T-helper 17 cell (primary cell): ENCODE results near the gene CXCL9. TPM values are rescaled to one million over a fixed set of nuclear protein-coding genes. Genes with fewer than 3 reads are reported as not detected.

Experiments used
- ATAC-seq: fragments of 150-1000 bp; cut with Tn5 transposase; 2 replicates; pipeline ENCODE4 v1.10.0; 2021; ENCODE audit warnings: mild to moderate bottlenecking, moderate library complexity
- DNase-seq, 3 donors: peaks; one replicate each; pipeline versions ENCODE4 v3.0.0 to v3.0.0-alpha.2; 2020 to 2021
- H3K9me3 ChIP-seq: one replicate; pipeline ENCODE4 v1.7.0; 2013; ENCODE audit warnings: low read length, mild to moderate bottlenecking; ENCODE audit not compliant: control insufficient read depth, poor library complexity, severe bottlenecking
- H3K27ac Mint-ChIP-seq: one replicate; pipeline ENCODE4 v1.8.0; 2022; ENCODE audit warnings: mild to moderate bottlenecking, moderate library complexity, mixed read lengths
- H3K27me3 Mint-ChIP-seq: one replicate; pipeline ENCODE4 v1.8.0; 2022; ENCODE audit warnings: mixed read lengths
- H3K36me3 Mint-ChIP-seq: one replicate; pipeline ENCODE4 v1.8.0; 2022; ENCODE audit warnings: low read depth, mixed read lengths
- H3K4me1 Mint-ChIP-seq: one replicate; pipeline ENCODE4 v1.8.0; 2022; ENCODE audit warnings: mild to moderate bottlenecking, mixed read lengths
- H3K4me3 Mint-ChIP-seq: one replicate; pipeline ENCODE4 v1.8.0; 2022; ENCODE audit warnings: mild to moderate bottlenecking, moderate library complexity, mixed read lengths
- total RNA-seq, 4 donors: library from RNA in 2 of 4; stranded (reverse) in 2 of 4; gene quantifications; one replicate each; pipeline ENCODE4 v1.2.3 and lab custom pipeline; 2022 to 2026

Gene CXCL9
- total RNA-seq, 2 donors from 2014 or later, result not detected

DNA sequence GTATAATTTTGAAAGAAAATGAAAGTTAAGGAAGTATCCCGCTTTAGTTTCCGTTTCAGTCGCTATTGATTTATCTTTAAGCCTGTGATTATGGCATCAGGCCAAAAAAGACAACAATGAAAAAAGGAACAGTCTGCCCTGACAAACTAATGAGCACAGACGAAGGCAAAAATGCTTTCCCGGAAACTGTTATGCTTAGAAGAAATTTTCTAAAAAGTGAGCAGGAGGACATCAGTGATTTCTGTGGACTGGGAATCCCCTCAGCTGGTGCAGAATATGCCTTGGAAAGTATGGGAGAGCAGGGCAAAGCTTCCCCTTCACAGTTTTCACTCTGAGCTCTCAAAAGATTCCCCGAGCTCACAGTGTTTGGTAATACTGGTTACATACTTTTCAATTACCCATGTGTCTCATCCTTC lies 21.0 kb upstream of the CXCL9 start:
- H3K4me1 Mint-ChIP-seq, result peaks cover 16% of the 10 kb centered on the region
- peak overlapping the region; percentile 56 for H3K4me3 Mint-ChIP-seq
- peaks cover 7% of the 10 kb centered on the region for H3K36me3 Mint-ChIP-seq
- H3K27me3 Mint-ChIP-seq, result peaks cover 6% of the 10 kb centered on the region
- no peak for DNase-seq
- no peak overlapping the region for H3K27ac Mint-ChIP-seq
- no peak for ATAC-seq
- no peaks in the 10 kb centered on the region for H3K9me3 ChIP-seq

DNA sequence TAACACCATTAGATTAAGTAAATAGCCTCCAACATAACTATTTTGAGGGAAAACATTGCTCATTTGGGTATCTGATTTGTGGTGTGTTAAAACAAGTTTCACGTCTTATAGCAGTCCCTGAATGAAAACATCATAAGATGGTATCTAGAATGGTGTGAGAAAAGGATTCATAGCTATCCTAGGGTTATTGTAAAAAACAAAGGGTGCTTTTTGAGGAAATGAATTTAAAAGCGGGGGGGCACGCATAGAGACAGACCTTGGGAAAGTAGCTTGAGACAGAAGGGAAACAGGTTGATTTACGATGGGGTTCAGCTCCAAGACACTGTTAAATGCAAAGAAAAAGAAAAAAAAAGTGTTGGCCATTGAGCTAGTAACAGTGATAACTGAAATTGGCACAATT lies 16.8 kb upstream of the CXCL9 start:
- DNase-seq (no peak), ATAC-seq (no peak)

DNA sequence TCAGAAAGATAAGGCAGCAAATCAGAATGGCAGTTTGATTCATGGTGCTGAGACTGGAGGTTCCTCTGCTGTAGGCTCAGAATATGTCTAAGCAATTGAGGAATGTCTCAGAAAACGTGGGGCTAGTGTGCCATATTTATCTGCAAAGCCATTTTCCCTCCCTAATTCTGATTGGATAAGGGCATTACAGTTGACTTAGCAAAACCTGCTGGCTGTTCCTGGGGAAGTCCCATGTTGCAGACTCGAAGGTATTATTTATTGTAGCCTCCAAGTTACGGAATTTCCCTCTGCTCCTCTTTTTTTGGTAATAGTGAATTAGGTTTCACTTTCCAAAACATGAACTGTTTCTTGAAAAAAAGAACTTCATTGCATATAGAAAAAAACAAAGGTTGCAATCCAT lies 16.1 kb upstream of the CXCL9 start, which contains the start of gene CXCL10:
CXCL10 (minus strand) TSS at position 109 of the 400 bp plus-strand sequence; CDS start at position 43, 66 bp downstream.
- Mint-ChIP-seq H3K4me3 (peak within 1 kb of the TSS; percentile 25), H3K36me3 (peaks cover 2% of the 10 kb centered on the region), H3K27me3 (no peaks in the 10 kb centered on the region), H3K27ac (peak within 1 kb of the TSS; percentile 86), H3K4me1 (peaks cover 19% of the 10 kb centered on the region)
- DNase-seq, result no peak
- no peaks in the 10 kb centered on the region for H3K9me3 ChIP-seq
- peak; percentile 78 for ATAC-seq

More for the DNA sequence above, 16.8 kb upstream of the CXCL9 start:
- H3K9me3 ChIP-seq, result no peaks in the 10 kb centered on the region
- Mint-ChIP-seq H3K36me3 (peaks cover 2% of the 10 kb centered on the region), H3K4me3 (peak overlapping the region; percentile 25), H3K4me1 (peaks cover 23% of the 10 kb centered on the region), H3K27ac (peak overlapping the region; percentile 86), H3K27me3 (no peaks in the 10 kb centered on the region)

DNA sequence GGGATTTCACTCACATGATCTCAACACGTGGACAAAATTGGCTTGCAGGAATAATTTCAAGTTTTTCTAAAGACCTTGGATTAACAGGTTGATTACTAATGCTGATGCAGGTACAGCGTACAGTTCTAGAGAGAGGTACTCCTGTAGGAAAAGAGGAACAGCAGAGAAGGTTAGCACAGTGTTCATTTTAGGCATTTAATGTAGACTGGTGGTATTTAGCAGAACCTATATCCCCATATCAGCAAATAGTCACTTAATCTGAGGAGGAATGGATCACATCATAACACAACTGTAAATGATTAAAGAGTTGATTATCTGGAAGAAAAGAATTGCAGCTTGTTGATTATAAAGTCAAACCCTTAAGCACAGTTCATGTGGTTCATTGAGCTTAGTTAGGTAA lies 15.4 kb upstream of the CXCL9 start:
- Mint-ChIP-seq H3K27me3 (no peaks in the 10 kb centered on the region), H3K36me3 (peaks cover 2% of the 10 kb centered on the region)

DNA sequence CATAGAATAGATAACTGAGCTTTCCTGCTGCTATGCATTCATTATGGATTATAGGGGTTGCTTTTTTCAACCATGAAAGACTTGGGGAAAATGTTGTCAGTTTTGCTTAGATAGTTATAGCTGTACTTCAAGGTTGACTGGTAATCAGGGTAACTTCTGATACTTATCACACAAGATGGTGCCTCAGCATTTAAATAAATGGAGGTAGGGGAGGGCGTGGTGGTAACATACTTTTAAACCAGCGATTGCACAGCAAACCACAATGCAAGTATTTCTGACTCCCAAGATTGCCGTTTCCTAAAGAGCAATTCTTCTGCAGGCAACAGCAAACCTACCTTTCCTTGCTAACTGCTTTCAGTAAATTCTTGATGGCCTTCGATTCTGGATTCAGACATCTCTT lies 14.7 kb upstream of the CXCL9 start:
- H3K36me3 Mint-ChIP-seq, result peaks cover 2% of the 10 kb centered on the region
- H3K4me1 Mint-ChIP-seq, result peaks cover 17% of the 10 kb centered on the region
- ATAC-seq (no peak), DNase-seq (no peak)
- peak overlapping the region; percentile 29 for H3K27ac Mint-ChIP-seq
- H3K9me3 ChIP-seq, result no peaks in the 10 kb centered on the region
- H3K4me3 Mint-ChIP-seq, result no peak overlapping the region
- no peaks in the 10 kb centered on the region for H3K27me3 Mint-ChIP-seq

More for the DNA sequence above, 15.4 kb upstream of the CXCL9 start:
- no peaks in the 10 kb centered on the region for H3K9me3 ChIP-seq
- Mint-ChIP-seq H3K27ac (no peak overlapping the region), H3K4me3 (no peak overlapping the region), H3K4me1 (peaks cover 17% of the 10 kb centered on the region)
- no peak for ATAC-seq
- no peak for DNase-seq

DNA sequence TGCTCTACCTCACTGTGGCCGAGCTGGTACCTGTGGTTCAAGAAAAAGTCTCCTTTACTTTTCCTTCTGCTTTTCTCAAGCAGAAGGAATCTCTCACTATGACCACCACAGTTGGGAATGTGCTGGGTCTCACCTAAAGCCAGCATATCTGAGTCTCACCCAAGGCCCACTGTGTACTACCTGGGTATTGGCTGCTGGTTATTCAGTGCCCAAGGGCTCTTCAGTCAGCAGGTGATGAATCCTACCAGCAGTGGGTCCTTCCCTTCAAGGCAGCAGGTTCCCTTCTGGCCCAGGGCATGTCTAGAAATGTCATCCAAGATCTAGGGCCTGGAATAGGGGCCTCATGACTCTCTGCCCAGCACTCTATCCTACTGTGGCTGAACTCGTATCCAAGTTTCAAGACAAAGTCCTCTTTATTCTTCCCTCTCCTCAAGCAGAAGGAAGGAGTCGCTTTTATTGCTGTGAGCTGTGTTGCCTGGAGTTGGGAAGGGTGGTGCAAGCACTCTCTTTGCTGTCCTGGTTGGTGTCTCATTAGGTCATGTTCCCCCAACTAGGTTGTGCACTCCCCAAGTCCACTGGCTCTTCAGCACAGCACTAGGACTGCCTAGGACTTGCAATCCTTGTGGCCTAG lies 9.9 kb upstream of the CXCL9 start:
- H3K4me1 Mint-ChIP-seq, result peaks cover 8% of the 10 kb centered on the region
- no peaks in the 10 kb centered on the region for H3K9me3 ChIP-seq
- H3K4me3 Mint-ChIP-seq, result no peak overlapping the region
- no peak overlapping the region for H3K27ac Mint-ChIP-seq
- no peak for ATAC-seq
- no peak for DNase-seq
- peaks cover 15% of the 10 kb centered on the region for H3K27me3 Mint-ChIP-seq
- H3K36me3 Mint-ChIP-seq, result no peaks in the 10 kb centered on the region

DNA sequence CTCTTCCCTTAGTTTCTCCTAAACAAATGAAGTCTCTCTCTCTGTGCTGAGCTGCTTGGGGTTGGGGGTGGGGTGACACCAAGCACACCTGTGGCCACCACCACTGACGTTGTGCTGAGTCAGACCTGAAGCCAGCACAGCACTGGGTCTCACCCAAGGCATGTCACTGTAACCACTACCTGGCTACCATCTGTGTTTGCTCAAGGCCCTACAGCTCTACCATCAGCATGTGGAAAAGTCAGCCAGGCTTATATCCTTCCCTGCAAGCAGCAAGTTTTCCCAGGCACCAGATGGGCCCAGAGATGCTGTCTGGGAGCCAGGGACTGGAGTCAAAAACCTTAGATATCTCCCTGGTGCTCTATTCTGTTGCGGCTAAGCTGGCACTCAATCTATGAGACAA lies 9.1 kb upstream of the CXCL9 start:
- Mint-ChIP-seq H3K27me3 (peaks cover 23% of the 10 kb centered on the region), H3K4me3 (no peak overlapping the region), H3K36me3 (no peaks in the 10 kb centered on the region), H3K27ac (no peak overlapping the region), H3K4me1 (peaks cover 5% of the 10 kb centered on the region)
- no peak for ATAC-seq
- H3K9me3 ChIP-seq, result no peaks in the 10 kb centered on the region
- no peak for DNase-seq

DNA sequence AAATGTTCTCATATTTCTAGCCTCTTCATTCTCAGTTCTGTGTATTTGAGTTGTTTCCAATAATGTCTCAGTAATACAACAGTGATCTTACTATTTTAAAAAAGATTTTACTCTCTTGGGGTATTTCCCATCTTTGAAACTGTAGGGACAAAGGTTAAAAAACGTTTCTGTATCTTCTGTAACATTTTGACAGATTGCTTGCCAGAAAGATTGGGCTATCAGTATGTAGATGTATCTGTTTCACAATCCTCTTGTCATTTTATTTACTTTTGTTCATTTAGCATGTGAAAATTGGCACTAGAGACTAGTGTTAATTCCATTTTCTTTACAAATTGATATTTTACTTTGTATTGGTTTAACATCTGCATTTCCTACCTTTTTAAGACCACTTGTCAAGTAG lies 6.2 kb upstream of the CXCL9 start:
- no peak overlapping the region for H3K4me3 Mint-ChIP-seq
- H3K36me3 Mint-ChIP-seq, result no peaks in the 10 kb centered on the region
- DNase-seq, result no peak
- H3K9me3 ChIP-seq, result no peaks in the 10 kb centered on the region
- H3K27ac Mint-ChIP-seq, result no peak overlapping the region
- no peak for ATAC-seq
- H3K27me3 Mint-ChIP-seq, result peaks cover 43% of the 10 kb centered on the region
- H3K4me1 Mint-ChIP-seq, result peaks cover 4% of the 10 kb centered on the region

DNA sequence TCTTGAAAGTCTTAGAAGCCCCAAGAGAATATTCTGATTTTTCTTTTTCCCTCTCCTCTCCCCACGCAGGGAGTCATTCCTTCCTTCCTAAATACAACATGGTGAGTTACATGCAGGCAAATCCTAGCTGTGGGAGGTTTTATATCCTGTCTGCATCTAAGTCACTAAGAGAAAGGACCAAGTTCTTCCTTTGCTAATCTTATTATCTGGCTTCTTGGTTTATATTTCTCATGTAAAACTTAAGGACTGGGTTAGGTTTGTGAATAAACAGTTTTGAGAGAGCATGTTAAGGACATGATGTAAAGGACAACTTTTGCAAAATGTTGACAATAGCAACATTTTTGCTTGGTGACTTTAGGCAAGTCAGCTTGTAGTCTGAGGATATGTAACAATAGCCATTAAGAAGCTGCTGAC lies 5.1 kb upstream of the CXCL9 start:
- H3K4me3 Mint-ChIP-seq, result no peak overlapping the region
- peaks cover 50% of the 10 kb centered on the region for H3K27me3 Mint-ChIP-seq
- ATAC-seq (no peak), DNase-seq (no peak)
- H3K27ac Mint-ChIP-seq, result no peak overlapping the region
- peaks cover 4% of the 10 kb centered on the region for H3K4me1 Mint-ChIP-seq
- H3K36me3 Mint-ChIP-seq, result no peaks in the 10 kb centered on the region
- H3K9me3 ChIP-seq, result no peaks in the 10 kb centered on the region

DNA sequence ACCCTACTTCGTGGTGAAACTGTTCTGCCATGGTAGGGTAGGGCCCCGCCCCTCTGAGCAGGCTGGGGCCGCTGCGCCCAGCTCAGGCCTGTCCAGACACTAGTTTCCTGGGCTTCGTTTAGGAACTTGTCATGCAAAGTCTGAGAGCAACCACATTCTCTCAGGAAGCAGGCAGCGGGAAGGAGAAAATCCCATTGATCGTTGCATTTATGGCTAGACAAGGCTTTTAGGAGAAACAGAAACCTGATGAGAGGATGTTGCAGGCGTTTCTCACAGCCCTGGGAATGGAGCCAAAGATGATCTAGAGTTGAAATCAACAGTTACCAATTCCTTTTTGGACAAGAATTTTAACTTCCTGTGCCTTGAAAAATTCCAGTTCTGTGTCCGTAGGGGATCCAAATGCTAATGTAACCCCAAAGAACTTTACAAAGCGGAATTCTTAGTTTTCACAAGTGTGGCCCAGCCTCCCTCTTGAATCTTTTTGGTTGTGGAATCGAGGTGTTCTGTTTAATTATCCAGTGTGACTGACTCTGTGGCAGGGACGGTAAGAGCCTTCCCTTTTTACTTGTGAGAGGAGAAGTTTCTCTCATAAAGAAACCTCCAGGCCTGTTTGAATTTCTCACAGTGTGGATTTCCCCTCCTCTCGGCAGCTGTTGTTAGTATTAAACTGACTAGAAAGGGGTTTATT lies 4.5 kb upstream of the CXCL9 start:
- peaks cover 50% of the 10 kb centered on the region for H3K27me3 Mint-ChIP-seq
- H3K27ac Mint-ChIP-seq, result no peak overlapping the region
- no peaks in the 10 kb centered on the region for H3K9me3 ChIP-seq
- no peak for ATAC-seq
- H3K4me3 Mint-ChIP-seq, result no peak overlapping the region
- no peak for DNase-seq
- H3K4me1 Mint-ChIP-seq, result peaks cover 4% of the 10 kb centered on the region
- no peaks in the 10 kb centered on the region for H3K36me3 Mint-ChIP-seq

DNA sequence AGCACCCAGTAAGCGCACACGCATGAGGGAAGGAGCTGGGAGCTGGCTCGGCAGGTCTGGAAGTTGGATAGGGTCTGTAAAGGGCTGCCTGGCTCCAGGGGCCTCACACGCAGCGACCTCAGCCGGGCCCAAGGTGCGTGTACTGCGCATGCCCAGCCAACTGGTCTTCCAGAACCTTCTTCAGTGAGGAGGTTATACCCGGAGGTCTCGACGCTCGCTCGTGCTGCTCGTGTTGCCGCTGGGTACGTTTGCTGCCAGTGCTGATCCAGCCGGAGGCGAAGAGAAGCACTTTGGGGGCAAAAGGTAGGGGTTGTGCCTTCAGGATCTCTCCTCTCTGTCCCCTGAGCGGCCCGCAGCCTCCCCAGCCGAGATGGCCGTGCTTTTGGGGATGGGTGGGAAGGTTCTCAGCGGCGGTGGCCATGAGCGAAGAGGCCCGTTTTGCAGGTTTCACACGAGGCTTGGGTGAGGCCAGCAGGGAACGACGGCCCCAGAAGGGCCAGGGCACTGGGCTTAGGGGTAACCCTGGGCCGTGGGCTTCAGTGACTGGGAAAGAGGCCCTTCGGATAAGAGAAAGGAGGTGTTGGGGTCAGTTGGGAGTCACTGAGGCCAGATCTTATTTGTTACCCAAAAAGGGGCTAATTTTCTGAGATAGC lies 3.8 kb upstream of the CXCL9 start:
- Mint-ChIP-seq H3K4me3 (no peak overlapping the region), H3K27ac (no peak overlapping the region), H3K4me1 (peaks cover 4% of the 10 kb centered on the region), H3K36me3 (no peaks in the 10 kb centered on the region), H3K27me3 (peaks cover 52% of the 10 kb centered on the region)
- H3K9me3 ChIP-seq, result no peaks in the 10 kb centered on the region
- no peak for DNase-seq
- no peak for ATAC-seq

DNA sequence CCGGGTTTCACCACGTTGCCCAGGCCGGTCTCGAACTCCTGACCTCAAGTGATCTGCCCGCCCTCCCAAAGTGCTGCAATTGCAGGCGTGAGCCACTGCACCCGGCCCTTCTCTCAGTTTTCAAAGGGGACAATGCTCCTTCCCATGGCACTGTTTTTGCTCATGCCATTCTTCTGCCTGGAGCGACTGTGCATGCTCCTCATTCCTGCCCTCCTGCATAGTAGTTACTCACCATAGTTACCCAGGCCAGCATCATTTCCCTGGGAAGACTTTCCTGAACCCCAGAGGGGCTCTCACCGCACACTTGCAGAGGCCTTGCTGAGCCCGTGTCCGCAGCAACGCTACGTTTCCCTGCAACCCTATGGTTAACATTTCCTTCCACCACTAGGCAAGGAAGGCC lies 3.3 kb upstream of the CXCL9 start:
- peaks cover 58% of the 10 kb centered on the region for H3K27me3 Mint-ChIP-seq
- H3K4me1 Mint-ChIP-seq, result peaks cover 4% of the 10 kb centered on the region
- no peak overlapping the region for H3K27ac Mint-ChIP-seq
- DNase-seq (no peak), ATAC-seq (no peak)
- H3K36me3 Mint-ChIP-seq, result no peaks in the 10 kb centered on the region
- H3K9me3 ChIP-seq, result no peaks in the 10 kb centered on the region
- no peak overlapping the region for H3K4me3 Mint-ChIP-seq

DNA sequence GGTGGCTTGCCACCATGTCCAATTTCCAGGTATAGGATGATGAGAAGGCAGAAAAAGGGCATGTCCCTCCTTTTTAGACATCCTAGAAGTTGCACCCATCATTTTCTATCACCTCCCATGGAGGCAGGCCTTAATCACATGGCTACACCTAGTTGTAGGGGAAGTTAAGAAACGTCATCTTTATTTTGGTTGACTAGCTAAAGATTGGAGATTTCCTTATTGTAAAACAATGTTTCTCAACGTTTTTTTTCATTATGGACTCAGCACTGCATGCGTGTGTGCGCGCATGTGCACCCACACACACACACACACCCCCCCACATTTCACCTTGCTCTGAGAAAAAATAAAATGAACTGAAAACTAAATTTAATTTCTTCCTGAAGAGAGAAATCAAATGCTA lies 2.0 kb upstream of the CXCL9 start:
- no peaks in the 10 kb centered on the region for H3K9me3 ChIP-seq
- Mint-ChIP-seq H3K36me3 (no peaks in the 10 kb centered on the region), H3K27ac (no peak overlapping the region), H3K27me3 (peaks cover 63% of the 10 kb centered on the region), H3K4me3 (no peak overlapping the region), H3K4me1 (peaks cover 2% of the 10 kb centered on the region)
- DNase-seq (no peak), ATAC-seq (no peak)
